Loucy (cell line): ENCODE data around the gene DNAJC16.

Source experiments
- EZH2phosphoT487 ChIP-seq: fragments of 200-600 bp; IDR thresholded peaks from 2 replicates; pipeline ENCODE4 v1.6.1; 2018; ENCODE audit warnings: antibody characterized with exemption, mild to moderate bottlenecking, moderate library complexity, borderline replicate concordance
- TF ChIP-seq, protein P1 (sequence below): fragments of 200-600 bp; sonication (generic); conservative IDR thresholded peaks from 2 replicates; pipeline ENCODE4 v1.5.1; 2014; ENCODE audit warnings: mild to moderate bottlenecking, antibody characterized with exemption, low read length

- TF ChIP-seq, protein P1, sequence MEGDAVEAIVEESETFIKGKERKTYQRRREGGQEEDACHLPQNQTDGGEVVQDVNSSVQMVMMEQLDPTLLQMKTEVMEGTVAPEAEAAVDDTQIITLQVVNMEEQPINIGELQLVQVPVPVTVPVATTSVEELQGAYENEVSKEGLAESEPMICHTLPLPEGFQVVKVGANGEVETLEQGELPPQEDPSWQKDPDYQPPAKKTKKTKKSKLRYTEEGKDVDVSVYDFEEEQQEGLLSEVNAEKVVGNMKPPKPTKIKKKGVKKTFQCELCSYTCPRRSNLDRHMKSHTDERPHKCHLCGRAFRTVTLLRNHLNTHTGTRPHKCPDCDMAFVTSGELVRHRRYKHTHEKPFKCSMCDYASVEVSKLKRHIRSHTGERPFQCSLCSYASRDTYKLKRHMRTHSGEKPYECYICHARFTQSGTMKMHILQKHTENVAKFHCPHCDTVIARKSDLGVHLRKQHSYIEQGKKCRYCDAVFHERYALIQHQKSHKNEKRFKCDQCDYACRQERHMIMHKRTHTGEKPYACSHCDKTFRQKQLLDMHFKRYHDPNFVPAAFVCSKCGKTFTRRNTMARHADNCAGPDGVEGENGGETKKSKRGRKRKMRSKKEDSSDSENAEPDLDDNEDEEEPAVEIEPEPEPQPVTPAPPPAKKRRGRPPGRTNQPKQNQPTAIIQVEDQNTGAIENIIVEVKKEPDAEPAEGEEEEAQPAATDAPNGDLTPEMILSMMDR: no peak
- TF ChIP-seq EZH2phosphoT487: no peak
Observed at GRCh38 chr1:15543251-15543588, 16.6 kb downstream of the DNAJC16 start.
